HG02970 (cell line): Measurements from ENCODE around the gene FRG2C.
"Not testable (repeated sequence)": the region's sequence is repeated elsewhere in the genome, so short reads cannot be mapped to it uniquely, and the experiment has no call there.

Experiments used
- ATAC-seq: cut with Tn5 transposase; IDR thresholded peaks from one replicate; pipeline ENCODE4 v1.9.1; 2021; ENCODE audit warnings: mild to moderate bottlenecking, moderate library complexity, moderate number of reproducible peaks; ENCODE audit not compliant: unreplicated experiment, low FRiP score

FRG2C gene

DNA sequence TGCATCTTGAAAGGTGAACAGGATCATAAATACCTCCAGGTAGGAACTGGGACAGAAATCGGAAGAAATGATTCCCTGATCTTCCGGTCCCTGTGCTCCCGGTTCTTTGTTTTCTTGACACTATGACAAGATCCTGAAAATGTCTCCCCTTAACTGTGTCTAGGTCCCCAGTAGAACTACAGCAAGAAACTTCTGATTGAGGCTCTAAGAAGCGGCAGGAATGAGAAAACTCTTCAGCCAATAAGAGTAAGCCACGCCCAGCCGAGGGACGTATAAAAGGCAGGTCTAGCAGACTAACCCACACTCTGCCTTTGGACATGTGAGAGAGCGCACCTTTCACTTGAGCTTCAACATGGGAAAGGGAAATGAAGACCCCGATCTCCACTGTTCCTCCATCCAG, at the start of gene FRG2C:
TSS of gene FRG2C (plus strand) at position 301 of the 400 bp plus-strand sequence. CDS start at position 353, 52 bp downstream.
- not testable (repeated sequence) for ATAC-seq

DNA sequence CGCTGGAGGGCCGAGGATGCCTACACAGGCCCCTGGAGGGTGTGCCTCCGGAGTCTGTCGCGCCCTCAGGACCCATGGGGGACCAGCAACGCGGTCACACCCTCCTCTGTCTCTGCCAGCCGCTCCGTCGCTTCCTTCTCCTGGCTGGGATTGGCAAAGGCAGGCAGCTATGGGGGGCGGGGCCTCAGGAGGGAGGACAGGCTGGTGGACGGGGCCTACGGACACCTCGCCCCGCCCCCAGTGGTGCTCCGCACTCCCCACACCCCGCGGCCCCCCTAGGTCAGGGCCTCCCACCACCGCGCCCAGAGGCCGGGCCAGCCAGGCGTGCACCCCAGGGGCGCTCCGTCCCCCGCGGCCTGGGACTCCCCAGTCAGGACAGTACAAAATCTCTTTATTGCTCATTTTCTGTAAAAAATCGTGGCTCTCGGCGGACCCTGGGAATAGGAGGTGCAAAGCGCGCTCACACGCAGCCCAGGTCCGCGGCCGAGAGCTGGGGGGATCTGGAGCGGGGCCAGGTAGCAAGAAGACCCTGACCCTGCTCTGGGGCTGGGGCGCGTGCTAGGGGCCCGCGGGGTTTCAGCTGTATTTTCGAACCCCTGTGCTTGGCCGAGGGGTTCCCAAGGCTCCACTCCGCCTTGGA, 45.3 kb upstream of the FRG2C start:
- ATAC-seq: not testable (repeated sequence)

DNA sequence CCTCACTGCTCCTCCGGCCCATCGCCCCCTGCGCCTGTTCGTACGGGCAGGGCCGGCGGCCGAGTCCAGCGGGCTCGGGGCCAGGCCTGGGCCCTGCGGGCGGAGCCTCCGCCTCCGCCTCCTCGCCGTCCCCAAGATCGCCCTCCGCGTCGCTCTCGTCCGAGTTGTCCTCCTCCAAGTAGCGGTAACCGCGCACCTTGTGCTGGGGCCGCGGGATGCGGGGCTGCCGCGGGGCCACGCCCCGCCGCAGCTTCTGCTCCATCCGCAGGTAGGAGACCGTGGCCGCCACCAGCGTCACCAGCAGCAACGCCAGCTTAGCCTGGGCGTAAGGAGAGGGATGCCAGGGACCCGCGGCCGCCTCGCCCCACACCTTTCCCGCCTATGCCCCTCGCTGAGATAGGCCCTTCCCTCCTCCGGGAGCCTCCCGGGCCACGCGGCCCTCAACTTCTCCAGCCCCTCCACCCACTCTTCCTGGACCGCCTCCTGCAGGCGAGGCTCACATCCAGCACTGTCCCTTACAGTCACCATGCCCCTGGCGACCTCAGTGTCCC, 44.6 kb upstream of the FRG2C start:
- ATAC-seq: not testable (repeated sequence)

DNA sequence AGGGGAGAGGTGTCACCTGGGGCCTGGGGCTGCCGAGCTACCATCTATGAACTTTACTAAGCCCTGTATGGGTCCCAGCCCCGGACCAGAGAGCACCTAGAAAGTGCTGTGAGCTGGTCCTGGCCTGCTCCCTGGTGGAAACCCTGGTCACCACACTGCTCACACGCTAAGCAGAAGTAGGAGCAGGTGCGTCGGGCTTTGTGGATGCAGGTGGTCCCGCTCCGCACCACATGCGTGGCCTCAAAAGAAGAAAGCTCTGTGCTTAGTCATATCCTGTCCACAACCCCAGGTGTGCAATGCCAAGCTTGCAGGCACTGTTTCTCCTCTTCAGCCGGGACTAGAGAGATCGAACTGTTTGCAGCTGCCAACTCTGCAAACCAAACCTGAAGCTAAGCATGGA, 42.4 kb upstream of the FRG2C start:
- not testable (repeated sequence) for ATAC-seq

DNA sequence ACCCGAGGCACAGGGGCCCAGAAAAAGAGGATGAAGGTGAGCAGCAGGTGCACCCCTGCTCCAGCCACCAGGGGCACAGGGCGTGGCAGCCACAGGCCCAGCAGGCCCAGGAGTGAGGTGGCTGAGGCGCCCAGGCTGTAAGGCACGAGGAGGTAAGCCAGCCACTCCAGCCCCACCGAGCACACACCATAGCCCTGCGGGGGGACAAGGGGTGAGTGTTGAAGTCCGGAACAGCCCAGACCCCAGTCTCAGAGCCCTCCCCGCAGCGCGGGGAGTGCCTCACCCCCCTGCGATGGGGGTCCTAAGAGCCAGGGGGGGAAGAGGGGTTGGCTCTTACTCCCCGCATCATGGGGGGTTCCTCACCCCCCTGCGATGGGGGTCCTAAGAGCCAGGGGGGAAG, 40.5 kb upstream of the FRG2C start:
- not testable (repeated sequence) for ATAC-seq

DNA sequence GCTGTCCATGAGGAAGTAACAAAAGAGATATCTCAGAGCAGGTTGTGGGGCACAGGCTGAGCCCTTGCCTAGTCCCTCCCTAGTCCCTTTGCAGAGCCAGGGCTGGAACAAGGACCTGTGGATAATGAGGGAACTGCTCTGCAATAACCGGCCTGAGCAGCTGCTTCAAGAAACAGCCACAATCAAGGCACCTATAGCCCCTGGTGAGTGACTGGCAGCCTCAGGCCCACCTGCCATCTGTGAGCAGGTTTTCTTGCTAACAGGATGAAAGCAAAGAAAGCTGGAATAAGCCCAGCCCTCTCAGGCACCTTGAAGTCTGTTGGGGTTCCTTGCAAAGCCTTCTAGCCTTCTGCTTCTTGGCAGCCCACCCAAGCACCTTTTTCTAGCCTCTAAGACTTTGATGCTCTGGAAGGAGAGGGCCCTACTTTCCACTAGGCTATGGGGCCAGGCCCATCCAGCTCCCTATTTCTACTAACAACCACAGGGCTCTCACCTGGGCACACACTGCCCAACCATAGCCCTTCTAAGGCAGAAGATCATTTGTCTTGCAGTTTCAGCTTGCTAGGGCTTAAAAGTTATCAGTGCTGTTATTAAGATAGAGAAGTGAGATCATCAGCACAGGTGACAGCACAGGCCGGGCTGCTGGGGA, 33.1 kb upstream of the FRG2C start:
- not testable (repeated sequence) for ATAC-seq

DNA sequence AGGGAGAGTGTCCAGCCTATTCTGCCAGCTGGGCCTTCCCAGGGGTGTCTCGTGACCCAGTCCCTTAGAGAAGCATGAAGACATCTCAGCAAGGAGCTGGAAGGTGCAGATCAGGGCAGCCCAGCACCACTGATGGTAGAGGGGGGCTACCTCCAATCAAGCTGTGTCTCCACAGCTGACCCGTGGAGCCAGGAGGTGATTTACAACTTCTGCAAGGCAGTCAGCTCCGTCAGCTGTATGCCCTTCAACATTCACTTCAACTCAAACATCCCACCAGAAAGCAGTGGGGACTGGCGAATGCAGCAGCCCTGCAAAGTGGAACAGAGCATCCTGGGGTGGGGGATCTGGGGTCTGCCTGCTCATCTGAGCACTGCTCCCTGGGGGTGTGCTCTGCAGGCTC, 32.6 kb upstream of the FRG2C start:
- ATAC-seq: no peak

DNA sequence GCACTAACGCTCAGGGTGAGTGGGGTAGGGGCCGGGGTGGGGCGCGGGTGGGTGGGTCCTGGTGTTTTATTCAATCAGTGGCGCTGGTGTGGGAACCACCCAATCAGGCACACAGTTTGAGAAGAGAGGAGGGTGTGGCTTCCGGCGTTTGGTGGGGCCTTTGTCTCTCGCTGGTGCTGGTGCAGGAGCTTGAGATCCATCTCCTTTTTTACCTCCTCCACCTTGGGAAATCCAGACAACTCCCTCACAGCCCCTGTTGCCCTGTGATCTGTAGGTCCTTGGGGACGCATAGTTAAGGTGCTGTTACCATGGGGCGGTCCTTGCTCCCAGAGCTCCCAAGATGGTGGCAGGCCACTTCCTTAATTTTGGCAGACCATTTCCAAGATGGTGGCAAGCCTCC, 25.2 kb upstream of the FRG2C start:
- ATAC-seq: not testable (repeated sequence)

DNA sequence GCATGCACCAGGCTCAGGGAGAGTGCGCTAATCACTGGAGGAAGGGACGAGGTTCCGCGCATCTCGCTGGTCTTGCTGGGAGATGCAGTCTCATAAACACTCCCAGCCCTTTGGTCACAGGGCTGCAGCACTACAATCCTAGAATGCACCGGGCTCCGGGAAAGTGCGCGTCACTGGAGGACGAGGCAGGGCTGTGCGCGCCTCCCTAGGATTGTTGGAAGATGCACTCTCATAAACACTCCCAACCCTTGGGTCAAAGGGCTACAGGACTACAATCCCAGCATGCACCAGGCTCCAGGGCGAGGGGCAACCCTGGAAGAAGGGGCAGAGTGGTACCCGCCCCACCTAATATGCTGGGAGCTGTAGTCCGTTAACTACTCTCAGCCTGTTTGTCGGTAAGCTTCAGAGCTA, 23.0 kb upstream of the FRG2C start:
- ATAC-seq: not testable (repeated sequence)

DNA sequence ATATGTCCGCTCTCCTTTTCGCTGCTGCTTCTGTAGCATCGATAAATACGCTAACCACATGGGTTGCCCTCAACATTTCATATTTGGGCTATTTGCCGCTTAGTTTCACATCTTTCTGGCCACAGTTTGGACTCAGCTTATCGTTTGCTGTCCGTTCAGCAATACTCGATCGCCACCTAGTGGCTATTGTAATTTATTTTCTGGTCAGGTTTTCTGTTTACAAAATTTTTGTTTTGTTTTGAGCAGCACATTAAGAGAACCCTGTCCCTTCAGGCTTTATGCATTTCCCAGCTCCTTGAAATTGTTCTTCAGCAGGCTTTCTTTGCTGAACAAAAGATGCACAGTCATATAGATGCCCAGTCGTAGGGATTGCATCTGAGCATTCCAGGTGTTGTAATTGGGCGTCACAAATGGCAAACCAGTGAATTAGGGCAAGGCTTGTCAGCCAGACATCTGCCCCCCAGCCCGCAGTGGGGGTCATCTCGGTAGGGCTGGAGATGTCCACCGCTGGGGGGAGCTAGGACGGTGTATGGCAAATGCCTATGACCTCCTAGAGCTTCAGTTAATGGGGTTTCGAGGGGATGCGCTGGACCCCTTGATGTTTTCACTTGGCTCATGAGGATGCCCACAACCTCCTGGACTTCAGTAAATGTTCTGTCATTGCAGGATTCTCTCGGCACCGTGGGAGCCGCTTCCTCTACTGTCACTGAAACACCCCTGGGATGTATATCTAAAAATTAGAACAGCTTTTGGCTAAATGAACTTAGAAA, 20.9 kb upstream of the FRG2C start:
- not testable (repeated sequence) for ATAC-seq

DNA sequence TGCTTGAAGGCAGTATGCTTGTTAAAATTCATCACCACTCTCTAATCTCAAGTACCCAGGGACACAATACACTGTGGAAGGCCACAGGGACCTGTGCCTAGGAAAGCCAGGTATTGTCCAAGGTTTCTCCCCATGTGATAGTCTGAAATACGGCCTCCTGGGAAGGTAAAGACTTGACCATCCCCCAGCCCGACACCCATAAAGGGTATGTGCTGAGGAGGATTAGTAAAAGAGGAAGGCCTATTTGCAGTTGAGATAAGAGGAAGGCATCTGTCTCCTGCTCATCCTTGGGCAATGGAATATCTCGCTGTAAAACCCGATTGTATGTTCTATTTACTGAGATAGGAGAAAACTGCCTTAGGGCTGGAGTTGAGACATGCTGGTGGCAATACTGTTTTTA, 18.6 kb upstream of the FRG2C start:
- ATAC-seq: not testable (repeated sequence)

DNA sequence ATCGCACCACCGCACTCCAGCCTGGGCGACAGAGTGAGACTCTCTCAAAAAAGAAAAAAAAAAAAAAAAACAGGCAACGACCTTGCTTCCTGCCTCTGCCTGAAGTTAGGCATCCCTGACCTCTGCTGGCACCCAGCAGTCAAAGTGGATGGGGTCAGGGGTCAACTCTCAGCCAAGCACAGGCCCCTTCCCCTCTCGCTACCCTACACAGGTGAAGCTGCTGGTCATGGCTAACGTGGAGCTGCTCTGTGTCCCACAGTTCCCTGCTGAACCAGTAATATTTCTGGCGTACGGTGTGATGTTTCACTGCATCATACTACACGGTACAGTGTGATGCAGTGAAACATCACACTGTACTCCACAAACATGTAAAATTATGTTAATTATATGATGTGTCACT, 13.9 kb upstream of the FRG2C start:
- no peak for ATAC-seq

DNA sequence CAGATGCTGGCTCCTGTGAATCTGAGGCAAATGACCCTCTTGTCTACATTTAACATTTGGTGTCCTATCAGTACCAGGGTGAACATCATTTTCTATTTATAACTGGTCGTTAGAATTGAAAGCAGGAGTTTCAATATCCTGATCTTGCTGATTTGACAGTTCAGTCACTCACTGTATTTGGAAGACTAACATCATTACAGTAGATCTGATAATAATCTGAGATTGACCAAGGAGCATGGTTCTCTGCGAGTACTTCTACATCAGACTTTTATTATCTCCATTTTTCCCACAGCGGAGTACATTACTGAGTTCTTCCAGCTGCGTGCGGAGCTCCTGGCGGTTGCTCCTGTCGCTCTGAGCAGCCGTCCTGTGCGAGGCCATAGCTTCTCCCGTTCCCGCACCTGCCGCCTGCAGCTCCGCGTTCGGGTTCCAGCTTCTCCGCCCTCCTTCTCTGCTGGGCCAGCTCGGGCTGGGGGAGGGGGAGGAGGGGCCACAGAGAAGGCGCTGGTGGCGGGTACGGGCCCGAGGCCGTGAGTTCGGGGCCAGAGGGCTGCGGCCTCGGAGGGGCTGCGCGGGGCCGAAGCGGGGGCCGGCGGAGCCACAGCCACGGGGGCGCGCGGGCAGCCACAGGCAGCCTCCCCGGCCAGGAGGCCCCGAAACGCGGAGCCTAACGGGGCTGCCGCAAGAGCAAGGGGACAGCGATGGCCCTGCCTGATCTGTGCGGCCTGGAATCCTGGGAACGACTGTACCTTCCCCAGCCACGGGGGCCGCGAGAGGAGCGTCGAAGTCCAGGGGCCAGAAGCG, 8.8 kb upstream of the FRG2C start:
- ATAC-seq: not testable (repeated sequence)

DNA sequence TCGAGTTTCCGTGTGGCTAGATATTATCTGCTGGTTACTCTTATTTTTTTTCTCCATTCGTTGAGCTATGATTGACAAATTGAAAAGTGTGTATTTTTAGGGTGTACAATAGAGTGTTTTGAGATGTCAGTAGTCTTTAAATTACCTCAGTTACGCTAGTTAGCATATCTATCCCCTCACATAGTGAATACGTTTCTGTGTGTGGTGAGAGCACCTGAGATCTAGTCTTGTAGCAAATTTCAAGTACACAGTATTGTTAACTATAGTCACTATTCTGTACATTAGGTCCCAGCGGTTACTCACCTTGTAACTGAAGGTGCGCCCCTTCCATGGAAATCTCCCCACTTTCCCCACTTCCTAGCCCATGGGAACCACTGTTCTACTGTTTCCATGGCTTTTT, 8.2 kb upstream of the FRG2C start:
- ATAC-seq: not testable (repeated sequence)

DNA sequence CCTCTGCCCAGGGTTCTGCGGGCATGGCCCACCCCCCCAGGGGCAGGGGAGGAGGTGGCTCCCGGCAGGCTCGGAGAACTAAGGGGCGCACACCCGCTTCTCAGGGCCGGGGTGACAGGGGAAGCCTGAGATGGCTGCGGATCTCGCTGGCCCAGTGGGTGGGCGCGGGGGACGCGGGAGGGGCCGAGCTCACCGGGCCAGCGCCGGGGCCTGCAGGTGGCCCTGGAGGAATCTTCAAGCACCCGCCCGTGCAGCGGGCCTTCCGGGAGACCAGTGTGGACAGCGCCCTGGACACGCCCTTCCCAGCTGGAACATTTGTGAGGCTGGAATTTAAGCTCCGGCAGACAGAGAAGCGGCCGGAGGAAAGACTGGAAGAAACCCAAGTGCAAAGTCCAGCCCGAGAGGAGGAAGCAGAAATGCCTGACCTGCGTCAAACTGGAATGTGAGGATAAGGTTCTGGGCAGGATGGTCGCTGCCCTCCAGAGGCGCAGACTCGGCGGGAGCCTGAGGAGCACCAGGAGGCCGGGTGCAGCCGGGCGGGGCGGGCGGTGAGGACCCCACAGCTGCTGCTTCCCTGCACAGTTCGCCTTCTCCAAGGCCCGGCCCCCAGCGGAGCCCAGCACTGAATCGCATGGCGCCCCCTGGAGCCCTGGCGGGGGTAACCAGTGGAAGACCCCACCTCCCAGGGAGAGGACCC, 5.6 kb upstream of the FRG2C start:
- ATAC-seq: not testable (repeated sequence)

DNA sequence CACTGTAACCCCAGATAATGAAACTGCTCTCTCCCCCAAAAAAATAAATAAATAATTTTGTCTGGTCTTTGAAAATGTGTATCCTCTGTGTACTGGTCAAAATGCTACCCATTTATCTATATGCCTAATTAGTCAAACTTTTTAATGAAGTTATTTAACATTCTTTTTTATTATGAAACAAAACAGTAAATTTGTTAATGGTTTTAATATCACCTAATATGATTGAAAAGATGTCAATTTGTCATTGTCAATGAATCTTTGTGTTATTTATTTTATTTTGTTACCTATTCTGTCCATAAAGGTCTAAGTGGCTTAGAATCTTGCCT, 5.1 kb upstream of the FRG2C start:
- not testable (repeated sequence) for ATAC-seq

DNA sequence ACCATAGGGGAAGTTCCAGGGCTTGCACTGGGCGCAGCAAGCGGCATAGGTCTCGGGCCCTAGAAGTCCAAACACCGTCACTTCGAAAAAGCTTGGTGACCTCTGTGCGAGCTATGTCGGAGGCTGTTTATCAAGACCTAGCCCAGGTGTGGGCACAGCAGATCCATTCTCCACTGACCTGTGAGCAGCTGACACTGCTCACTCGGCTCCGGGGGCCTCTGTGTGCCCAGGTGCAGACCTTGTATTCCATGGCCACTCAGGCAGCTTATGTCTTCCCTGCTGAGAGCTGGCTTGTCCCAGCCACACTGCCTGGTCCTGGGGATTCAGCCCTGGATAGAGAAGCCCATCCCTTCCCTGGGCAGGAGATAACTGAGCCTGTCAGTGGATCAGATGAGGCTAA, 1.5 kb downstream of the FRG2C start:
- not testable (repeated sequence) for ATAC-seq

DNA sequence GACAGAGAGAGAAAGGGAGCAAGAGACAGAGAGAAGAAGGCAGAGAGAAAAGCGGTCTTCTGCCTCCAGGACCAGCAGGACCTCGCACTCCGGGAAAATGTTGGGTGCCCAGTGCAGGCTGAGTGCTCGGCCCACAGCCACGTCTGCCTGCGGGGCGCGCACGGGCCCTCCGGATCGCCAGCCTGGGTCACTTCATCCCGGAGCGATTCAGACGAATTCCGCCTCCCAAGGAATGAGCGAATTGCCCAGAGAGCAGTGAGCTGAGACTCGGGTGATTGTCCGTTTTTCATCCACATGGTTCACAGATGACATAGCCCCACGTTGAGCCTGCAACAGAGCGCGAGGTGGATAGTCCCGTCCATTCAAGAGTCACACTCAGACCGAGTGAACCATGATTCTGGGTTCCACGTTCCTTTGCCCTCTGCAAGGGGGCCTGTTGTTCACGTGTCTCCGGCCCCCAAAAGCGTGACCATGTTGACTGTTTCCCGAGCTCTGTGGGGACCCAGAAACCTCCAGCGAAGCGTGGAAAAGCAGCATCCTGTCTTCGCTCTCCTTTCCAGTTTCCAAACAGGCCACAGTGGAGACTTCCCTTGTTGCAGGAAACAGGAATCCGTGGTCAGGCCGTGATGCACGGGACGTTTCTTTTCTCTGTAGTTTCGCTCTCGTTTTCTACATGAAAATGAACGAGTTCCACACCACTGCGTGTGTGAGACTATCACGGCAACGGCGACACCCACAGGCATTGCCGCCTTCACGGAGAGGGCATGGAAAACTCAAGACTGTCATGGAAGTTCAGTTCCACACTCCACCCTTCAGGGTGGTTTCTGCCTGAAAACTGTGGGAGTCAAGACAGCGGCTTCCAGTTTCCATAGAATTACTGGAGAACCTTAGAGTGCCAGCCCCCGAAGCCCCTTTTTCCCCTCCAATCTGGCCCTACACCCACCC, 3.9 kb downstream of the FRG2C start:
- ATAC-seq: not testable (repeated sequence)
